T-helper 1 cell treated with Interleukin-12 subunit alpha and Interleukin-12 subunit beta and Interleukin-4 antibody, amounts not matched to agents 30 μg/mL and 1 μg/mL, for 36 hours (primary cell): ENCODE data around the gene UNC13B.
"Not testable (repeated sequence)": the region's sequence is repeated elsewhere in the genome, so short reads cannot be mapped to it uniquely, and the experiment has no call there.

ENCODE experiments used
- H3K27ac Mint-ChIP-seq: one replicate; pipeline ENCODE4 v1.8.0; 2021; ENCODE audit warnings: mild to moderate bottlenecking, mixed read lengths
- H3K27me3 Mint-ChIP-seq: one replicate; pipeline ENCODE4 v1.8.0; 2021; ENCODE audit warnings: low read depth, mixed read lengths
- H3K36me3 Mint-ChIP-seq: one replicate; pipeline ENCODE4 v1.8.0; 2021; ENCODE audit warnings: low read depth, mixed read lengths
- H3K4me1 Mint-ChIP-seq: one replicate; pipeline ENCODE4 v1.8.0; 2021; ENCODE audit warnings: low read depth, mixed read lengths
- H3K4me3 Mint-ChIP-seq: one replicate; pipeline ENCODE4 v1.8.0; 2021; ENCODE audit warnings: mild to moderate bottlenecking, moderate library complexity, mixed read lengths
- H3K9me3 Mint-ChIP-seq: one replicate; pipeline ENCODE4 v1.8.0; 2021; ENCODE audit warnings: mixed read lengths

The UNC13B gene

GRCh38 chr9:35227284-35227683 is 65.5 kb downstream of the UNC13B start:
- no peaks in the 10 kb centered on the region for H3K36me3 Mint-ChIP-seq
- no peak overlapping the region for H3K27ac Mint-ChIP-seq
- H3K9me3 Mint-ChIP-seq: peaks cover 17% of the 10 kb centered on the region
- H3K27me3 Mint-ChIP-seq: no peaks in the 10 kb centered on the region
- no peak overlapping the region for H3K4me3 Mint-ChIP-seq
- H3K4me1 Mint-ChIP-seq: no peaks in the 10 kb centered on the region

GRCh38 chr9:35229066-35229778 is 67.4 kb downstream of the UNC13B start:
- Mint-ChIP-seq H3K36me3 (no peaks in the 10 kb centered on the region), H3K27ac (no peak overlapping the region)

GRCh38 chr9:35229779-35230143 is 68.0 kb downstream of the UNC13B start:
- H3K9me3 Mint-ChIP-seq: peaks cover 3% of the 10 kb centered on the region
- H3K27ac Mint-ChIP-seq: no peak overlapping the region
- H3K4me3 Mint-ChIP-seq: no peak overlapping the region
- H3K36me3 Mint-ChIP-seq: no peaks in the 10 kb centered on the region
- no peaks in the 10 kb centered on the region for H3K27me3 Mint-ChIP-seq
- H3K4me1 Mint-ChIP-seq: no peaks in the 10 kb centered on the region

More at GRCh38 chr9:35229066-35229778, 67.4 kb downstream of the UNC13B start:
- H3K4me1 Mint-ChIP-seq: no peaks in the 10 kb centered on the region
- H3K9me3 Mint-ChIP-seq: peaks cover 3% of the 10 kb centered on the region
- no peak overlapping the region for H3K4me3 Mint-ChIP-seq
- no peaks in the 10 kb centered on the region for H3K27me3 Mint-ChIP-seq

- H3K27me3 Mint-ChIP-seq: no peaks in the 10 kb centered on the region
Observed at GRCh38 chr9:35232867-35233544, 71.2 kb downstream of the UNC13B start.

GRCh38 chr9:35236692-35237091 is 74.9 kb downstream of the UNC13B start:
- H3K27ac Mint-ChIP-seq: no peak overlapping the region
- no peaks in the 10 kb centered on the region for H3K36me3 Mint-ChIP-seq
- H3K4me3 Mint-ChIP-seq: no peak overlapping the region
- no peaks in the 10 kb centered on the region for H3K27me3 Mint-ChIP-seq
- H3K9me3 Mint-ChIP-seq: no peaks in the 10 kb centered on the region
- H3K4me1 Mint-ChIP-seq: no peaks in the 10 kb centered on the region

More at GRCh38 chr9:35232867-35233544, 71.2 kb downstream of the UNC13B start:
- no peak overlapping the region for H3K4me3 Mint-ChIP-seq
- H3K9me3 Mint-ChIP-seq: no peaks in the 10 kb centered on the region
- no peaks in the 10 kb centered on the region for H3K4me1 Mint-ChIP-seq
- H3K27ac Mint-ChIP-seq: no peak overlapping the region
- H3K36me3 Mint-ChIP-seq: no peaks in the 10 kb centered on the region

GRCh38 chr9:35237311-35237710 is 75.5 kb downstream of the UNC13B start:
- H3K36me3 Mint-ChIP-seq: no peaks in the 10 kb centered on the region
- no peak overlapping the region for H3K4me3 Mint-ChIP-seq
- H3K27me3 Mint-ChIP-seq: no peaks in the 10 kb centered on the region
- H3K9me3 Mint-ChIP-seq: no peaks in the 10 kb centered on the region
- no peak overlapping the region for H3K27ac Mint-ChIP-seq
- no peaks in the 10 kb centered on the region for H3K4me1 Mint-ChIP-seq

GRCh38 chr9:35245945-35246344 is 84.1 kb downstream of the UNC13B start:
- H3K27me3 Mint-ChIP-seq, H3K4me3 Mint-ChIP-seq, H3K4me1 Mint-ChIP-seq, H3K36me3 Mint-ChIP-seq, H3K9me3 Mint-ChIP-seq, H3K27ac Mint-ChIP-seq: not testable (repeated sequence)

GRCh38 chr9:35253075-35253474 is 91.3 kb downstream of the UNC13B start:
- Mint-ChIP-seq H3K9me3 (no peaks in the 10 kb centered on the region), H3K36me3 (no peaks in the 10 kb centered on the region), H3K4me3 (no peak overlapping the region), H3K27ac (no peak overlapping the region), H3K4me1 (no peaks in the 10 kb centered on the region), H3K27me3 (peaks cover 3% of the 10 kb centered on the region)

- Mint-ChIP-seq H3K27ac (no peak overlapping the region), H3K36me3 (no peaks in the 10 kb centered on the region), H3K27me3 (no peaks in the 10 kb centered on the region), H3K9me3 (no peaks in the 10 kb centered on the region), H3K4me1 (no peaks in the 10 kb centered on the region), H3K4me3 (no peak overlapping the region)
Observed at GRCh38 chr9:35254237-35254636, 92.4 kb downstream of the UNC13B start.

- H3K4me3 Mint-ChIP-seq: no peak overlapping the region
- no peaks in the 10 kb centered on the region for H3K9me3 Mint-ChIP-seq
- H3K4me1 Mint-ChIP-seq: no peaks in the 10 kb centered on the region
- no peaks in the 10 kb centered on the region for H3K27me3 Mint-ChIP-seq
- no peak overlapping the region for H3K27ac Mint-ChIP-seq
- no peaks in the 10 kb centered on the region for H3K36me3 Mint-ChIP-seq
Observed at GRCh38 chr9:35254984-35255857, 93.4 kb downstream of the UNC13B start.

GRCh38 chr9:35257986-35258659 is 96.3 kb downstream of the UNC13B start:
- no peaks in the 10 kb centered on the region for H3K9me3 Mint-ChIP-seq
- no peak overlapping the region for H3K27ac Mint-ChIP-seq
- H3K27me3 Mint-ChIP-seq: peaks cover 4% of the 10 kb centered on the region
- H3K4me1 Mint-ChIP-seq: no peaks in the 10 kb centered on the region
- H3K4me3 Mint-ChIP-seq: no peak overlapping the region
- no peaks in the 10 kb centered on the region for H3K36me3 Mint-ChIP-seq

- H3K27ac Mint-ChIP-seq: no peak overlapping the region
- H3K4me1 Mint-ChIP-seq: no peaks in the 10 kb centered on the region
- H3K27me3 Mint-ChIP-seq: peaks cover 4% of the 10 kb centered on the region
- H3K4me3 Mint-ChIP-seq: no peak overlapping the region
- no peaks in the 10 kb centered on the region for H3K36me3 Mint-ChIP-seq
- H3K9me3 Mint-ChIP-seq: no peaks in the 10 kb centered on the region
Observed at GRCh38 chr9:35258660-35259474, 97.1 kb downstream of the UNC13B start.

GRCh38 chr9:35260186-35260585 is 98.4 kb downstream of the UNC13B start:
- H3K4me3 Mint-ChIP-seq: no peak overlapping the region
- no peaks in the 10 kb centered on the region for H3K4me1 Mint-ChIP-seq
- H3K27ac Mint-ChIP-seq: no peak overlapping the region
- no peaks in the 10 kb centered on the region for H3K36me3 Mint-ChIP-seq
- H3K9me3 Mint-ChIP-seq: no peaks in the 10 kb centered on the region
- H3K27me3 Mint-ChIP-seq: peaks cover 4% of the 10 kb centered on the region

- Mint-ChIP-seq H3K4me1 (no peaks in the 10 kb centered on the region), H3K27ac (no peak overlapping the region), H3K4me3 (no peak overlapping the region), H3K27me3 (peaks cover 4% of the 10 kb centered on the region), H3K9me3 (no peaks in the 10 kb centered on the region), H3K36me3 (no peaks in the 10 kb centered on the region)
Observed at GRCh38 chr9:35262064-35262463, 100.3 kb downstream of the UNC13B start.
